HG02763 (cell line): ENCODE results near the gene FGA.
"Not testable (repeated sequence)": the region's sequence is repeated elsewhere in the genome, so short reads cannot be mapped to it uniquely, and the experiment has no call there.

Experiments used
- ATAC-seq: cut with Tn5 transposase; IDR thresholded peaks from one replicate; pipeline ENCODE4 v1.9.1; 2021; ENCODE audit warnings: mild to moderate bottlenecking, moderate library complexity; ENCODE audit not compliant: unreplicated experiment

FGA gene

DNA sequence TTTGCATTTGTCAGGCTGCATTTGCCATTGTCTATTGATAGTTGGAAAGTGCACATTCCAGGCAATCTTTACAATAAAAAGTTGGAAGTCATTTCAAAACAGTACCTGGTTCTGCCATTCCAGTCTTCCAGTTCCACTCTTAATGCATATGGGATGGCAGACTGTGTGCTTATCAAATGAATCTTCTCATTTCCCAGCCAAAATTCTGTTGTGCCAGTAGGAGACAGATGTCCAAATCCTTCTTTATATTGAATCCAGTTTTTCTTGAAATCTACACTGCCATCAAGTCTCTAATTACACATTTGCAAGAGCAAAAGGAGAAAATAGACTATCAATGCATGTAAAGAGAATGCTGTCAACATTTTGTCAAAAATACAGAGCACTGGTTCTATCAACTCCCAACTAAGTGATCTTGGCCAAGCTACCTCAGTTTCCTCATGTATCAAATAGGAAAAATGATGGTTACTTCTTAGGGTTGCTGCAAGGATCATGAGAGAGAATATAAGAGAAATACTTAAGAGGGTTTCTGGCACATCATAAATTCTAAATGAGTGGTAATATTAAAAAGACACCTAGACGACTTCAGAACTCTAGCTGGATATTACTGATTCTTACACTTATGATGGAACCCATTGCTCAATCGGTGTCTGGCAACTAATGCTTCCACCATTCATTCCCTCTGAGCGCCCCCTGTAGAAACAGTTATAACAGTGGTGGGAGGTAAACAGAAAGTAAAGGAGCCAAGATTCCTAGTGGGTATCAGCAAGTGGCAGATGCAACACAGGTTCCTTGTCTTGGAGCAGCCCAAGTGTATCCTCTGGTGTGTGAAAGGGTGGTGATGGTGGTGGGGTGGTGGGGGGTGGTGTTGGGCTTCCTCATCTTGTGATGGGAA lies 18.1 kb upstream of the FGA start:
- ATAC-seq, result no peak

GRCh38 chr4:154606728-154607723 lies 16.5 kb upstream of the FGA start:
- no peak for ATAC-seq

DNA sequence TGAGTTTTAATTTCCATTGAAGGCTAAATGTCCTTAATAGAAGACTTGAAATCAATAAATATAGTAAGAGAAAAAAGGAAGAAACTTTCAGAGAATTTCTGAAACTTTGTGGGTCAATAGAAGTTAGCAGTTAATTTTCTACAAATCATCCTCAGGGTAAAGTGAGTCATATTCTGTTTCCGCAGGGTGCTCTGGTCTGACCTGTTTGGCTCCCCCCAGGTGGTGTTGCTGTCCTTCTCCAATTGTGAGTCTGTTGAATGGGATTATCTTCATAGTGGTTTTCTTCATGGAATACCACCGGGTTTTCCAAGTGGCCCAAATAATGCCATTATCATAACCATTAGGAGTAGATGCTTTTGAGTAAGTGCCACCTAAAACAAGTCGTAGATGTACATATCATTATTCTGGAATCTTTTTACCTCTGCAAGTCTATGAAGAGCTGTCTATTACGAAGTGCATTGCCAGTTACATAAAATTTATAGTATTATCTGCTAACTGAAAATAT lies 14.2 kb upstream of the FGA start:
- ATAC-seq, result no peak

DNA sequence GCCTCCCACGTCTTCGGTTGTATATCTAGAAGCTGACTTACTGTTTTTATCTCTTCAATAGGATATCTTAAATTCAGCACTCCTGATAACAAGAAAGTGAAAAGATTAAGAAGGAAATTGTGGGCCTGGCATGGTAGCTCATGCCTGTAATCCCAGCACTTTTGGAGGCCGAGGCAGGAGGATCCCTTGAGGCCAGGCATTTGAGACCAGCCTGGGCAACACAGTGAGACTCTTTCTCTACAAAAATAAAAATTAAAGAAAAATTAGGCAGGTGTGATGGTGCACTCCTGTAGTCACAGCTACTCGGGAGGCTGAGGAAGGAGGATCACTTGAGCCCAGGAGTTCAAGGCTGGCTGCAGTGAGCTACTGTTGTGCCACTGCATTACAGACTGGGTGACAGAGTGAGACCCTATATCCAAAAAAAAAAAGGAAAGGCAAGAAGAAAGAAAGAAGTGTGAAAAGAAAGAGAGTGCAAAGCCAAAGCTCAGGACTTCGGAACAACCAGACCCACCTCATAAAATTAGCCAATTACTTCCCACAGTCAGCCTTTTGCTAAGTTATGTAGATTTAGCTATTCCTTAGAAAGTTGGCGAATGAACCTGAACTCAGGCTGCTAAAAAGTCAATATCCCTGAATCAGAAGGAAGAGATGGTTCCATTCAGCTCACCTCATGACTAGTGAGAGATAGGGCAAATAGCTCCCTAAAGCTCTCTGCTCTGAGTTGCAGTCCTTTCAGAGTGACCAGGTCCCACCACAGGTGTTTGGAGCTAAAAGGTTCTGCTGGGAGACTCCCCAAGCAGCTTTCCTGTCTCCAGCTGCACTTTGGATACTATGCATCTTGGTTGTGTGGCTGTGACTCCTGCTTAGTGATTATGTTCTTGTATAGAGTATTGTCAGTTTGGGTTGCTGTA lies 12.7 kb upstream of the FGA start:
- no peak for ATAC-seq

GRCh38 chr4:154602404-154603020 lies 12.0 kb upstream of the FGA start:
- no peak for ATAC-seq

DNA sequence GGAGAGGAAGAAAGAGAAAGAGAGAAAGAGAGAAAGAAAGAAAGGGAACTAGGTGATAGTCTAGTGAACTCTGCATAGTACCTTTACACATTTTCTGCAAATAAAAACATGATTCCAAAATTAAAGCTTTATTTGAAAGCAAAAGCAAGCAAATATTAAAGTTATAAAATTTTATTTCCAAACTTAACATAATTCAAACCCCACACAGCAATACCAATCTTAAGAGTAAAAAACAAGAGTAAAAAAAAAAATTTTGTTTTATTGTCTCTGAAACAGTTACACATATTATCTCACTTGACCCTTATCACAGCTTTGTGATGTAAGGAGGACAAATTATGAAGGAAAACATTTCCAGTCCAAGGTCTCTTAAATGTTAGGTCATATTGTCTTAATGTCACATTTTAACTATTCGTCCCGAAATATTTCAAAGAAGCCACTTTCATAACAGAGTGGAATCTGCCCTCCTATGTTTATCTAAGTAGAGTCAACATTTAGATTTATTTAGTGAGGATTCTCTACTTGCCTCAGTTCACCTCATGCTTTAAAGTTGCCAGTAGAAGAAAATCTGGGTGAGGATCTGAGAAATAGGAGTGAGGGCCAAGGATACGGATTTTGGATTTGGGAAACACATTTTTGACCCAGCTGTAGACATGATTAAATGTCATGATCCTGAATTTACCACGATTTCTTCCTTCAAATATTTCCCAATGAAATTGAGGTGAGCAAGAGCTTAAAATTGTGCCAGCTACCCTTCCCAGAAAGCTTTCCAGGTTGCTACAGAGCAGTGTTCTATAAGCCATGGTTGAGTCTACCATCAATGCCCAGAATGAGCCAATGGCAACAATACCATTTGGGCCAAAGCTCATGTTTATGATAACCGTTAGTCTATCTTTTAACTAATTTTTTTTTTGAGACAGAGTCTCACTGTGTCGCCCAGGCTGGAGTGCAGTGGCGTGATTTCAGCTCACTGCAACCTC lies 7.5 kb upstream of the FGA start:
- ATAC-seq, result no peak

DNA sequence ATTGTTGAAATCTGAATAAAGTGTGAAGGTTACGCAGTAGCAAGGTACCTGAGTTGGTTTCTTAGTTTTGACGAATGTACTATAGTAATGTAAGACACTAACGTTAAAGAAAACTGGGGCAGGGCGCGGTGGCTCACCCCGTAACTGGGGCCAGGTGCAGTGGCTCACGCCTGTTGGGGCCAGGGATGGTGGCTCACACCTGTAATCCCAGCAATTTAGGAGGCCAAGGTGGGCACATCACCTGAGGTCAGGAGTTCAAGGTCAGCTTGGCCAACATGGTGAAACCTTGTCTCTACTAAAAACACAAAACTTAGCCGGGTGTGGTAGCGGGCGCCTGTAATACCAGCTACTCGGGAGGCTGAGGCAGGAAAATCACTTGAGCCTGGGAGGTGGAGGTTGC lies 6.7 kb upstream of the FGA start:
- not testable (repeated sequence) for ATAC-seq

- ATAC-seq, result no peak
Measured at GRCh38 chr4:154595807-154596206, 5.3 kb upstream of the FGA start.

- ATAC-seq, result not testable (repeated sequence)
Measured at GRCh38 chr4:154594343-154594742, 3.8 kb upstream of the FGA start.

GRCh38 chr4:154593868-154594267 lies 3.3 kb upstream of the FGA start:
- ATAC-seq, result no peak

DNA sequence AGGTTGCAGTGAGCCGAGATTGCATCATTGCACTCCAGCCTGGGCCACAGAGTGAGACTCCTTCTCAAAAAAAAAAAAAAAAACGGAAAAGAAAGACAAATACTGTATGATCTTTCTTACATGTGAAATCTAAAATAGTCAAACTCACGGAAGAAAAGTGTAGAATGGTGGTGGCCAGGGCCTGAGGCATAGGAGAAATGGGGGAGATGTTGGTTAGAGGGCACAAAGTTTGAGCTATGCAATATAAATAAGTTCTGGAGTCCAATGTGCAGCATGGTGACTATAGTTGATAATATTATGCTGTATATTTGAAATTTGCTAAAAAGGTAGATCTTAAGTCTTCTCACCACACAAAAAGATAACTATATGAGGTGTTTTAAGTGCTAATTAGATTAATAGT lies 1.3 kb upstream of the FGA start:
- no peak for ATAC-seq

DNA sequence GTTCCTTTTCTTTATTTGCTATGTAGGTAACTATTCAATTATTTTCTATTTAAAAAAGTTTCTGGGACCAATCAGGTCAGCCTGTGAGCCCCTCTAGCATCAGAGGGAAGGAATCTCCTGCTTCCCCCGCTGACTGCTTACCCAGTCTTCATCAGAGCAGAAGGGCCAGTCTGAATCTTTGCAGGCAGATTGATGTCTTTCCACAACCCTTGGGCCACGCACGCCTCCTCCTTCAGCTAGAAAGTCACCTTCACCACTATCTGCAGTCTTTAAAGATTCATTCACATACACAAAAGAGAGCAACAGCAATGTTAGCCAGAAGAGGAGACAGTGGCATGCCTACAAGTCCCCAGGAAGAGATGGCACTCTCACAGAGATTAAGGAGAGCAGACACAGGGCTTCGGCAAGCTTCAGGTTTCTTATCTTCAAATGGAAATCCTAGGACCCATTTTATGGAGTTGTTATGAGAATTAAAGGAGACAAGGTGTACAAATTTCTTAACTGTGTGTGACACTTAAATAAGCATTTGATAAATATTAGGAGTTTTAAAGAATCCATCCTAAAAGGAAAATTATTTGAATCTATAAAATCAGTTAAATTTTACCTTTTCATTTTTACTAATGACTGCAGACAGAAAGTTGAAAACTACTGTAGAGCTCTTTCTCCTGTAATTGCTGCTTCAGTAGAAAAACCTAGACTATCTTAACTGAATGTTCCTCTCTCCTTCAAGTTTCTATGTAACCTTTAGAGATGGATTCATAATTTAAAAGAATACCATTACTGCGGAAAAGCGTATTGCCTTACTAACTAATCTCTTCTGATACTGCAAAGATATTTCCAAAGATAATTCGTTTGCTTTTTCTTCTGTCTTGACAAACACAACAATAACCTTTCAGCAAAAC lies 995 bp downstream of the FGA start:
- ATAC-seq, result no peak

DNA sequence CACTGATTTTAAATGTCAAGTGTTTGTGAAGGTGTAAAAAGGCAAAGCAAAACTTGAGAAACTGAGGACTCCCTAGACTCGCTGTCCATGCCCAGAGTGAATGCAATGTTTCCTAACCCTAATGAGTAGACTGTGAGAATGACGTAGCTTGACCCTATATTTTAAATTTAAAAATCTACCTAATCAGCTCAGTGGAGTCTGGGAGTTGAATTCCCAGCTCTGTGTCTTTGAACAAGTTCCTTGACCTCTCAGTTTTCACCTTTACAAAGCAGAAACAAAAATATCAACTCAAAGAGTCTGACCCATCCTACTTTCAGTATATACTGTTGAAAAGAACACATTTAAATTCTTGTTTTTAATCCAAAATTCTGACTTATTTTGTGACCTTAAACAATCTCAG lies 2.3 kb downstream of the FGA start:
- no peak for ATAC-seq

DNA sequence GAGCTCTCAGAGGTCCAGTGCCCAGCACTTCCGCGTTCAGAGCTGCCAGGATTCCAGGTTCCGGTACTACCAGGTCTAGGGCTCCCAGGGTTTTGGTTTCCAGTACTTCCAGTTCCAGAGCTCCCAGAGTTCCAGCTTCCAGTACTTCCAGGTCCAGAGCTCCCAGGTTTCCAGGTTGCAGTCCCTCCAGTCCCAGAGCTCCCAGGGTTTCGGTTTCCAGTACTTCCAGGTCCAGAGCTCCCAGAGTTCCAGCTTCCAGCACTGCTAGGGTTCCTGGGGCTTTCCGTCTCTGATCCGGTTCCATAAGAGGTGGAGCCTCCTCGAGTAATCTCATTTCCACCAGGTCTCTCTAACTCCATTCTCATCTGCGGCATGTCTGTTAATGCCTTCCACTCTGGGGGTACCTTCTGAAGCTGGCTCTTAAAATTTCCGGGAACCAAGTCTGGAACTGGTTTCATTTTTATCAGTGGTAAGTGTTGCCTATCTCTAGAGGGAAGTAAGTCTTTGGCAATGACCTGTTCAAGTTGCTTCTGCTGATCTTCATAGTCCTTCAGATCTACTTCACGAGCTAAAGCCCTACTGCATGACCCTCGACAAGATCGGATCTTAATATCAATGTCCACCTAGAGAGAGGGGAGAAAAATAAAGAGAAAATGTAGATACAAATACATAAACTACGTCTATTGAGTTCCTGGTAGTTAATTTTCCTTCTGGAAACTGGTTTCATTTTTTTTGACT lies 4.1 kb downstream of the FGA start:
- ATAC-seq, result no peak

DNA sequence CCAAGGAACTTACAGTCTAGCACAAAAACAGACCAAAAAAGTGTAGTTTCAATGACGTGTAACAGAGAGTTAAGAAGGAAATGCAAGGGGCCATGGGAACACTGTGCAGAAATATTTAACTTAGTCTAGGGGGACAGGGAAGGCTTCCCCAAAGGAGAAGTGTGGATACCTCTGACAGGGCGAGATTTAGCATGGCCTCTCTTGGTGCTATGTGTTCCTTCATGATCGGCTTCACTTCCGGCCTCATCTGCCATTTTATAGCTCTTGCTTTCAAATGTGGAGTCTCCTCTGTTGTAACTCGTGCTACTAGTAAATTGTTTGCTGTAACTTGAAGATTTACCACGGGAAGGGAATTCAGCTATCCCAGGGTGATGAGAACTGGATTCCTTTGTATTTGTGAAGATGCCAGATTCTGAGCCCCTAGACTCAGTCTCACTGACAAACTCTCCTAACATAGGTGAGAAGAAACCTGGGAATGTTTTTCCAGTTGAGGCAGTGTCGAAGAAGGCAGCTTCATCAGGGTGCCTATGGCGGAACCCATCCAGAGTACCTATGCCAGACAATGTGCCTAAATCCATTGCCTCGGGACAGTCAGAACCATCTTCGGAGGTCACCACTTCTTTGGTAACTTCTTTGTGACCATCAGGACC lies 5.0 kb downstream of the FGA start:
- no peak for ATAC-seq

- no peak for ATAC-seq
Measured at GRCh38 chr4:154584259-154584658, 6.3 kb downstream of the FGA start.

- no peak for ATAC-seq
Measured at GRCh38 chr4:154583677-154584076, 6.9 kb downstream of the FGA start.
